Calu3 (cell line): Measurements from ENCODE around the gene CYP19A1. TPM values are rescaled to one million over a fixed set of nuclear protein-coding genes. Genes with fewer than 3 reads are reported as not detected.

ENCODE experiments used
- BruUV-seq: library from RNA; stranded (reverse); fragments of 400-500 nt; replicated peaks from 2 replicates; lab custom pipeline; 2021; lab: Mats Ljungman, UMichigan
- CTCF ChIA-PET: fragments of 300-600 bp; sonication (Branson Sonifier 250); formaldehyde crosslinking; loops from one replicate; lab custom pipeline; 2022; ENCODE audit warnings: antibody characterized with exemption; lab: Charles Lee
- DNase-seq: peaks from one replicate; pipeline ENCODE4 v3.0.0; 2022
- H3K27ac Mint-ChIP-seq: one replicate; pipeline ENCODE4 v1.8.0; 2022; ENCODE audit warnings: mixed read lengths; ENCODE audit not compliant: unreplicated experiment
- H3K27me3 Mint-ChIP-seq: one replicate; pipeline ENCODE4 v1.8.0; 2022; ENCODE audit warnings: mixed read lengths; ENCODE audit not compliant: unreplicated experiment
- H3K36me3 Mint-ChIP-seq: one replicate; pipeline ENCODE4 v1.8.0; 2022; ENCODE audit warnings: mild to moderate bottlenecking, moderate library complexity, mixed read lengths; ENCODE audit not compliant: insufficient read depth, unreplicated experiment
- H3K4me1 Mint-ChIP-seq: one replicate; pipeline ENCODE4 v1.8.0; 2022; ENCODE audit warnings: mild to moderate bottlenecking, low read depth, mixed read lengths; ENCODE audit not compliant: unreplicated experiment
- H3K4me3 Mint-ChIP-seq: one replicate; pipeline ENCODE4 v1.8.0; 2022; ENCODE audit warnings: mild to moderate bottlenecking, low read depth, moderate library complexity, mixed read lengths; ENCODE audit not compliant: unreplicated experiment
- H3K9me3 Mint-ChIP-seq: one replicate; pipeline ENCODE4 v1.8.0; 2022; ENCODE audit warnings: low read depth, mixed read lengths; ENCODE audit not compliant: unreplicated experiment
- CTCF ChIP-seq: fragments of 200-600 bp; IDR thresholded peaks from one replicate; pipeline ENCODE4 v1.8.0; 2022; ENCODE audit warnings: antibody characterized with exemption; ENCODE audit not compliant: unreplicated experiment
- intact Hi-C: fragments of 100-400 bp; cut with micrococcal nuclease; formaldehyde crosslinking; loops from one replicate; pipeline ENCODE4 v1.10.0; 2022; ENCODE audit not compliant: unreplicated experiment
- total RNA-seq: library from RNA; stranded (reverse); gene quantifications from 2 replicates; pipeline ENCODE4 v1.2.3, GENCODE V29; 2022

Gene CYP19A1
- total RNA-seq, 1 experiment from 2014 or later, result not detected

DNA sequence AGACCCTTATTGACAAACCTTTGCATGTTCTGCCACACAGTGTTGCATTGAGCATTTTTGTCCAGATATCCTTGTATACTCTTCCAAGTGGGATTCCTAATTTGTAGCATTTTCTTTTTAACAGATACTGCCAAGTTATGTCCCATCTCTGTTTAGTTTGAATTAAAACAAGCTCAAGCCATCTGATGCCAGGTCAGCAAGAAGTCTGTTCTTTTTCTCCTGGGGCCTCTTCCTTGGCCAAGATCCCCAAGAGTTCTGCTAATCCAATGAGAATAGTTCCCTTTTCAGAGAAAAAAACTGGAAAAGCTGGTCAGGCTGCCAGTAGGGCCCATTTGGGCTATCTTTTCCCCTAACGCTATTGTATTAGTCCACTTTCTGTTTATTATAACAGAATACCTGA is 32.9 kb upstream of the CYP19A1 start:
- no peak overlapping the region for H3K4me3 Mint-ChIP-seq
- no peak overlapping the region for H3K27ac Mint-ChIP-seq
- no peak for TF ChIP-seq CTCF
- intact Hi-C loops, result no loop called here
- H3K4me1 Mint-ChIP-seq, result peaks cover under 1% of the 10 kb centered on the region
- CTCF ChIA-PET, result no interaction called here
- no TSS peak for BruUV-seq
- H3K36me3 Mint-ChIP-seq, result no peaks in the 10 kb centered on the region
- no peaks in the 10 kb centered on the region for H3K27me3 Mint-ChIP-seq
- H3K9me3 Mint-ChIP-seq, result no peaks in the 10 kb centered on the region
- no peak for DNase-seq

GRCh38 chr15:51369451-51369761 is 31.0 kb upstream of the CYP19A1 start:
- H3K4me3 Mint-ChIP-seq, result no peak overlapping the region
- no peak overlapping the region for H3K27ac Mint-ChIP-seq
- peaks cover 5% of the 10 kb centered on the region for H3K4me1 Mint-ChIP-seq
- TF ChIP-seq CTCF, result no peak
- no peaks in the 10 kb centered on the region for H3K9me3 Mint-ChIP-seq
- BruUV-seq, result no TSS peak
- H3K27me3 Mint-ChIP-seq, result no peaks in the 10 kb centered on the region
- no peaks in the 10 kb centered on the region for H3K36me3 Mint-ChIP-seq
- CTCF ChIA-PET, result no interaction called here
- no peak for DNase-seq
- intact Hi-C loops, result no loop called here

- no peak overlapping the region for H3K27ac Mint-ChIP-seq
- H3K36me3 Mint-ChIP-seq, result no peaks in the 10 kb centered on the region
- intact Hi-C loops, result no loop called here
These were observed 30.5 kb upstream of the CYP19A1 start for GRCh38 chr15:51368751-51369450.

DNA sequence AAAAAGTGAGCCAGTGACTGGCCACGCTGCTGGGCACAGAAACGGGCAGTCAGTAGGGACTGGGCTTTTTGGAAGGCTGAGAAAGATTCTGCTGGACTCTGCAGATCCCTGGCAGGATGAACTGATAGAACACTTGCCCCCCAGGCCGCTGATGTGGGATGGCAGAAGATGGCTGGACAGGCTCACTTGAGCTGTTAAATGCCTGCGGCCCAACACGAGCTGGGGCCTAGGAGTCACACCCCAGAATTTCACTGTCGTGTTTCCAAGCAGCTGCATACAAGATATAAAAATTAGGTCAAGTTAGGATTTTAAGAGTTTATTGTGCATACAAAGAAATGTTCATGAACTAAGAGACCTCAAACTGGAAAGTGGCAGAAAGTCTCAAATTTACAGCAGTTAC is 29.9 kb upstream of the CYP19A1 start:
- TF ChIP-seq CTCF, result no peak
- H3K27me3 Mint-ChIP-seq, result no peaks in the 10 kb centered on the region
- CTCF ChIA-PET, result no interaction called here
- H3K9me3 Mint-ChIP-seq, result no peaks in the 10 kb centered on the region
- no peak overlapping the region for H3K4me3 Mint-ChIP-seq
- no peak overlapping the region for H3K27ac Mint-ChIP-seq
- intact Hi-C loops, result no loop called here
- peaks cover 5% of the 10 kb centered on the region for H3K4me1 Mint-ChIP-seq
- no peaks in the 10 kb centered on the region for H3K36me3 Mint-ChIP-seq
- DNase-seq, result no peak
- no TSS peak for BruUV-seq

More at GRCh38 chr15:51368751-51369450, 30.5 kb upstream of the CYP19A1 start:
- no peak for DNase-seq
- CTCF ChIA-PET, result no interaction called here
- no peak overlapping the region for H3K4me3 Mint-ChIP-seq
- TF ChIP-seq CTCF, result no peak
- H3K9me3 Mint-ChIP-seq, result no peaks in the 10 kb centered on the region
- H3K27me3 Mint-ChIP-seq, result no peaks in the 10 kb centered on the region
- H3K4me1 Mint-ChIP-seq, result peaks cover 5% of the 10 kb centered on the region
- BruUV-seq, result no TSS peak
